Activated CD4-positive, CD25-positive, alpha-beta regulatory T cell treated with anti-CD3 and anti-CD28 coated beads, Interleukin-2, amount 50 U/mL, for 72 hours (primary cell): ENCODE measurements around the gene VWA5B1.
"Not testable (repeated sequence)": the region's sequence is repeated elsewhere in the genome, so short reads cannot be mapped to it uniquely, and the experiment has no call there.

ENCODE experiments used
- DNase-seq: peaks from one replicate; pipeline ENCODE4 v3.0.0; 2021

VWA5B1 gene

DNA sequence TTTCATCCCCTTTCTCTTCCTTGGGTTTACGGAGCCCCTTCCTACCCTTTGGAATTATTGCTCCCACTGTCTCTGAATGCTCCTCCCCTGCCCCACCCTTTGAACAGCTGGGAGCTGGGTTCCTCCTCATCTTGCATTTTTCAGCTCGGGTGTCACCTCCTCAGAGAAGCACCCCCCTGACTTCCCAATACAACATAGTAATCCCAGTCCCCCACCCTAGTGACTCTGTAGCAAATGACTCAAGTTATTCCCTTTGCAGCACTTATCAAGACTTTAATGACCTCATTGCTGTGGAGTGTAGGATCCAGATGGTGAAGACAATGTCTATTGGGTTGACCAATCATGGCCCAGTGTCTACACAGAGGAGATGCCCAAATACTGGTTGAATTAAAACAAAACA is 8.9 kb upstream of the VWA5B1 start:
- DNase-seq, result no peak

DNA sequence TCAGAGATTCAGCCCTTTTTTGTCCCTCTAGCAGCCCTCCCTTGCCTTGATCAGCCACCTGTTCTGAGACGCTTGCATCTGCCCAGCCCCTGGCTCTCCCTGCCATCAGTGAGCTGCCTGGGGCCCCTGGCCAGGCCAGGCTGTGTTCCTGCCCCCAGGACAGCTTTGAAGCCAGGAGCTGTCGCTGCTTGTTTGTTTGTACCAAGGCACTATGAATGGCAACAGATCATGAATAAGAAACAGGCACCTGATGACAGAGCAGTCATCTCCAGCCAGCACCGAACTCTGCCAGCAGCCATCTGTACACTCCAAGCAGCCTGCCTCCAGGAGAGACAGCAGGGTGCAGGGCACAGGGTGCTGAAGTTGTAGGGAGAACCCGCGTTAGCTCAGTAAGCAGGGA is 8.1 kb upstream of the VWA5B1 start:
- DNase-seq, result no peak

DNA sequence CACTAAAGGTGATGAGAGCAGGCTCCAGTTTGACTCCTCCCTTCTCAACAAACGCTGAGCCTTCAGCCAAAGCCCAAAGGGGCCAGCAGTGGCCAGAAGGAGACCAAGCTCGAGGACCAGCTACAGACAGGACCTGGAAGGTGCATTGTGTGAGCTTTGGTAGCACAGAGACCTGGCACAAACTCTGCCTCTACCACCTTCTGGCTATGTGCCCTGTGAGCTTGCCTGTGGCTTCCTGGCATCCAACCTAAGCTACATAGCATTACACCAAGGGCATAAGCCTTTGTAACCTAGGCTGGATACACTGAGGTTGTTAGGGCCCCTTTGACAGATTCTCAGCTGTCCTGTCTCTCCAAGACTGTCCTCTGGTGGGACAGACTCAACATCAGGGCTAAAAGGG is 6.6 kb upstream of the VWA5B1 start:
- no peak for DNase-seq

DNA sequence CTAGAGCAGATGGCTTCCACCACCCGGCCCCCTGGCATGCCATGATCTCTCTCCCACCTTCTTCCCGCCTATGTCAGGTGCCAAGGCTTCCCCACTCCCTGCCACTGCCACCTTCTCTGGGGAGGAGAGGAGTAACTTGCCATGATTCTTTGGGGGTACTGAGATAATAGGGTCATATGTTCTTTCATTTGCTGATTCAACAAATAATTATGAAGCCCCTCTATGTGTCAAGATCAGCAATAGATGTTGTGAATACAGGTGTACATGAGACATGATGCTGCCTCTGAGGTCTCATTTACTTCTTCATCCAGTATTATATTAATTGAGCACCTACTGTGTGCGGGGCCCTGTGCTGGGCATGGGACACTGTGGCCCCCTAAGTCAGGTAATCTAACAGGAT is 6.0 kb upstream of the VWA5B1 start:
- no peak for DNase-seq

DNA sequence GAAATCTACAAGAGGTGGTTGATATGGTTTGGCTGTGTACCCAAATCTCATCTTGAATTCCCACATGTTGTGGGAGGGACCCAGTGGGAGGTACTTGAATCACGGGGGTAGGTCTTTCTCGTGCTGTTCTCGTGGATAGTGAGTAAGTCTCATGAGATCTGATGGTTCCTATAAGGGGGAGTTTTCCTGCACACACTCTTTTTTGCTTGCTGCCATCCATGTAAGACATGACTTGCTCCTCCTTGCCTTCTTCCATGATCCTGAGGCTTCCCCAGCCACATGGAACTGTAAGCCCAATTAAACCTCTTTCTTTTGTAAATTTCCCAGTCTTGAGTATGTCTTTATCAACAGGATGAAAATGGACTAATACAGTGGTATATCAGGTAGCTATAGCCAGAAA is 5.2 kb upstream of the VWA5B1 start:
- no peak for DNase-seq

DNA sequence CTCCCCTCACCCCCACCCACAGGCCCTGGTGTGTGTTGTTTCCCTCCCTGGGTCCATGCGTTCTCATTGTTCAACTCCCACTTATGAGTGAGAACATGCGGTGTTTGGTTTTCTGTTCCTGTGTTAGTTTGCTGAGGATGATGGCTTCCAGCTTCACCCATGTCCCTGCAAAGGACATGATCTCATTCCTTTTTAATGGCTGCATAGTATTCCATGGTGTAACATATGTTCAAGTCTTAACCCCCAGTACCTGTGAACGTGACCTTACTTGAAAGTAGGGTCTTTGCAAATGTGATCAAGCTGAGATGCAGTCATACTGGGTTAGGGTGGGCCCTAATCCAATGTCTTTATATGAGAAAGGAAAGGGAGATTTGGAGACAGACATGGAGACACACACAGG is 3.0 kb upstream of the VWA5B1 start:
- not testable (repeated sequence) for DNase-seq

DNA sequence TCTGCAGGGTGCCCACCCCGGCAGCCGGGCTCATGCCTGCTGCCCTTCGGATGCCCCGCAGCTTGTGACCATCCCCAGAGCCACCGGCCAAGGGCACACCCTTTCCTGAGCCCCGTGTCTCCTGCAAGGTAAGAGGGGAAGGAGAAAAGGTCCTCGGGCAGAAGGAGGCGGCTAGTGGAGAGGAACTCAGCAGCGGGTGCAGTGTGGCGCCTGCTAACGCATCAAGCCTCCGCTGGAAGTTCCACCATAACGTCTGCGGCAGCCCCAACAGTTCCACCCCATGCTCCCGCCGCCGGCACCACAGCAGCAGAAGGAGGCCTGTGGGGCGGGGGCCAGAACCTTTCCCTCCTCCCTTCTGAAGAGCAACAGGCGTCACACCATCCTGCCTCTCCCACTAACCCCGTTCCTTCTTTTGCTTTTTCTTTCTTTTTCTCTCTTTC is 990 bp downstream of the VWA5B1 start:
- no peak for DNase-seq

DNA sequence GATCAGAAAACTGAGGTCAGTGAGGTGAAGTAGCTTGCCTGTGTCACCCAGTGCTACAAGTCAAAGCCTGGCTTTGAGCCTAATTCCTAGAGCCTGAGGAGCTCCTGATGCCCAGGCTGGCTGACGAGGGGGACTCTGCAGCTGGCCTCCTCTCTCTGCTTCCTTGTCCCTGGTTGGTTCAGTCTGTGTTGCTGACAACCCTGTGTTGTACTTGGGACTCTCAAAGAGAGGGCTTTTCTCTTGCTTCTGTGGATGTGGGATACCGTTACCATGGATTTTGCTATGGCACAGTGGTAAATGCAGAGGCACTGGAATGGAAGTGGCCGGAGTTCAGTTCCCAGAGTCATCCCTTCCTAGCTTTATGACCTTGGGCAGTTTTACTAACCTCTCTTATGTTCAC is 8.0 kb downstream of the VWA5B1 start:
- DNase-seq, result no peak

DNA sequence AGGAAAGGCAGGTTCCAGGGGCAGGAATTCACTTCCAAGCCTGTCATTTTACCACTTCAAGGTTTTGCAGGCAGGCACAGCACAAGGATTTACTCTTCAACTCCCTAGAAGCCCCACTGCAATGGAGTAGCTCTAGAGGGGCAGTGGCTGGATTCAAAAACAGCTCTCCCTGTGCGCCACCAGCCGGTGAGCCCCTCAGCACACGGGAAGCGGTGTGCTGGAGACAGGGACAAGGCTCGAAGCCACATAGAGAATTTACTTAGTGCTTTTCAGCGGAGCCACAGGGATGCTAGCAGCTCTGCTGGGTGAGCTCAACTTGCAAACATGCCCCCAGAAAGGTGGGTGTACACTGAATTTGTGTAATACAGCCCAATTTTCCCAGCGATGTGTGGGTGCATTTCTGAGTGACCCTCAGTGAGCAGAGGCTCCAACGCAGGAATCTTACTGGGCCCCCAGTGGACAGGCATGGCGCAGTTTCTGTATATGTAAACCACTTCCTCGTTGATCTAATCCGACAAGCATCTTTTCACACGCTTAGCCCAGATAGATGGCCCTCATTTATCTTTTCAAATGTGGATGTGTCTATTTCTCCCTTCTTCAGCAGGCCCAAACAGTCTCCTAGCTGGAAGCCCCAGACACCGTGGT is 10.9 kb downstream of the VWA5B1 start:
- DNase-seq, result no peak

DNA sequence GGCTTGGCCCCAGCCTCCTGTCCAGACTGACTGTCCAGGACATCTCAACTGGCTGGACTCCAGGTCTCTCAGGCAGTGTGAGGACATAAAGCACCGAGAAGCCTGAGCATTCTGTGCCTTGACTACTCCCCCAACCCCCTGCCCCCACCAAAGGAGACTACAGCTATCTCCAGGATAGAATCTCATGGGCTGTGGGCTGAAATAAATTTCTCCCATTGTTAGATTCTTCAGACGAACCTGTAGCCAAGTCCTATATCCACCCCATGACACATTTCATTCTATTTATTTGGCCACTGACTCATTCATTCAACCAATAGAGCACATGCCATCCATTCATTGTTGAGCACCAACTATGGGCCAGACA is 11.4 kb downstream of the VWA5B1 start:
- DNase-seq, result no peak

DNA sequence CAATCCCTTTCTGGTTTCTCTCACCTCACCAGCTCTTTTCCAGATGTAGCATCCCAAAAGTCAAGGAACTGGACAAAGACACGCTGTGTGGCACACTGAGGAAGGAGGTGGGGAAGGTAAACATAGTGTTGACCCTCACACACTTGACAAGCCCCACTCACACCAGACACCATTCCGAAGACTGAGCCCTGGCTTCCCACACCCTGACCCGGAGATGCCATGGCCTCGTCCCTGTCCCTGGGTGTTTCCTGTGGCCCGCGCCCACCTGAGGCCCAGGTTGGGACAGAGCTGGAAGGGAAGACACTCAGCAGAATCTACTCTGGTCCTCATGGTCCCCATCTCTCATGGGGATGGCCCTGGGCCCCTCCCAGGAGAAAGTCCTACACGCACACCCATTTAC is 16.4 kb downstream of the VWA5B1 start:
- no peak for DNase-seq

DNA sequence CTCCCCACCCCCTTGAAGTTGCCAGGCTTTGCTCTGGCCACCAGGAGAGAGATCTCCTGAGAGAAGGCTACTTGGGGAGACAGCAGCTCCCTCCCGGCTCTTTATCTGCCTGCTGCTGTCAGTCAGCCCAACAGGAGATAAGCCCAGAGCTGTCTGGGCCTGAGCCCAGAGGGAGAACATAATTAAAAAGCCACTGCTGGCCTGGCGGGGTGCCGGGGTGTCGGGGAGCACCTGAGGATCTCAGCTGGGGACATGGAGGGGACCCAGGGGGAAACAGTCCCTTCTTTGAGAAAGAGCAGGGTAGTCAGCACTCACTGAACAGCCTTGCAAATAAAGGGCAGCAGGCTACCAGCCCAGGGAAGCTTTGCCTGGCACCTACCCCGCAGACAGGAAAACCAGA is 17.9 kb downstream of the VWA5B1 start:
- DNase-seq, result no peak

DNA sequence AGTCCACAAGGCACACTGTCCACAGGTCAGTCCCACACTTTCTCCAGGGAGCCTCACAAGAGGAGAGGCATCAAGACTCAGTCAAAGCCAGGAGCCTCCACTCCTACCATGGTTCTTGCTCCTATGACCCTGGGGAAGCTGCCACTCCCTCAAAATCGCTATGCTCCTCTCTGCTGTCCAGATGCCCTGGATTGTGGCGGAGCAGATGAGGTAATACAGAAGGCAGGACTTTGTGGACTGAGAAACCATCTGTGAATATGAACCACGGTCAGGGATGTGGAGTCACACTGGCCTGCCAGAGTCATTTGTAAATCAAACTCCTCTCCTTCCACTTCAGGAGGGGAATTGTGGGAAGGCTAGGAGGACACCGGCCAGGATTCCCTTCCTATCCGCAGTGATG is 20.6 kb downstream of the VWA5B1 start:
- DNase-seq, result no peak

DNA sequence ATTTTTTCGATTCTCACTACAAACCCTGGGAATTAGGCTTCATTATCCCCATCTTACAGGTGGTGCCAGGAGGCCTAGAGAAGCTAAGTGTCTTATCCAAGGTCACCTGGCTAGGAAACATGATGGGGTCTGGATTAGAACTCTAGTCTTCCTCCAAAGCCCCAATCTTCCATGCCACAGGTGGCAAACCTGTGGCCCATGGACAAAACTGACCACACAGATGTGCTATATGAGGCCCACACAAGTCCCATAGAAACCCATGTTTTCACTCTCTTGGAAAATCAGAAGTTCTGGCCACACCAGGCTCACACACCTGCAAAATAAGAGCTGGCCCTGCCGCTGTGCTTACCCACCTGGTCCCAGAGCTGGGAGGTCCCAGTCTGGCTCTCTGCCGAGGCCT is 21.6 kb downstream of the VWA5B1 start:
- no peak for DNase-seq

DNA sequence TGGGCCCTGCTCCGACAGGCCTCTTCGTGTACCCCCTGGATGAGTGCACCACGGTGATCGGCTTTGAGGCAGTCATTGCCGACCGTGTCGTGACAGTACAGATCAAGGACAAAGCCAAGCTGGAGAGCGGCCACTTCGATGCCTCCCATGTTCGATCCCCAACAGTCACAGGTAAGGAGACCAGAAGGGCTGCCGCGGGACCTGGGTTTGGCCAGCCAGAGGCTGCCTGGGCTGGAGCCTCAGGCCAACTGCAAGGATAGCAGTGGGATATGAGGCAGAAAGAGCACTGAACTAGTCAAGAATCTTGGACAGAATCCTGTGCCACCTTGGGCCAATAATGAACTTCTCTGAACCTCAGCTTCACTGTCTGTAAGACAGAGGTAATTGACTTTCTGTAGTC is 22.1 kb downstream of the VWA5B1 start:
- DNase-seq, result no peak

DNA sequence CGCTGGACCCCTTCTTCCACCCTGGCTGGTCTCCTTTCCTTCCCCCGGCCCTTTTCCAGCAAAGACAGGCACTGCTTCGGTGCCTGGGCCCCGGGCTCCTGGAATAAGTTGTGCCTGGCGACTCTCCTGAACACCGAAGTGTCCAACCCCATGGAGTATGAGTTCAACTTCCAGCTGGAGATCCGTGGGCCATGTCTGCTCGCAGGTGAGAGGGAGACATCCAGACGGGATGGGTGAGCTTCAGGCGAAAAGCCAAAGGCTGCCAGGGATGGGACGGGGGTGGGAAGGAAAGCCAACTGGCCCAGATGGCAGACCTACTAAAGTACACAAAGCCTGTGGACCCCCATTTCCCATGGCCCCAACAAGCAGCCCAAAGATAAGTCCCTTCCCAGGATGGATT is 26.8 kb downstream of the VWA5B1 start:
- no peak for DNase-seq

DNA sequence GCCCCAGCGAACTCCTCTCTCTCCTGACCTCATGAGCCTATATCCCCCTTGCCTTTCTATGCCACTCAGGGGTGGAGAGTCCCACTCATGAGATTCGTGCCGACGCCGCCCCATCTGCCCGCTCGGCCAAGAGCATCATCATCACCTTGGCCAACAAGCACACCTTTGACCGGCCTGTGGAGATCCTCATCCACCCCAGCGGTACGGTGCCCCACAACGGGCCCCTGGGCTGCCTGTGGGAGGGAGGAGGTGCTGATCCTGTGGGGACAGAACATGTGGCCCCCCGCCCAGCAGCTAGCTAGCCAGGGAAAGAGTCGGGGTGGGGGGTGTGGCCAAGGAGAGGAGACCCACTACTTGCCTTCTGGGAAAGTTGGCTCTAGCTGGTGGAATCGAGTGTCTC is 27.8 kb downstream of the VWA5B1 start:
- no peak for DNase-seq

DNA sequence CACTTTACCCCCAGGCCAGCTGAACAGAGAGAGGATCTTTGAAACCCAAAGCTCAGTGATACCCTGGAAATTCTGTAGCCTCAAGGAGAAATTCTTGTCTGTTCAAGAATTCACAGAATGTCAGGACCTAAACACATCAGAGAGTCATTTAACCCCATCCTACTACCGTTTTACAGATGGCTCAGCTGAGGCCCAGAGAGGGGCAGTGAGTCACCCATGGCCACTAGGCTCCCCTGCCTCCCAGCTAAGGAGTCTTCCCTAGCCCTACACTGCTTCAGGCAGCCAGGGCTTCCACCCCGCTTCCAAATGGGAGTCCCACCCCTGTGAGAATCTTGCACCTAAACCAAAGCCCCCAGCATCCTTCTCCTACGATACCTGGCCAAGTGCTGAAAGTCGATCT is 28.3 kb downstream of the VWA5B1 start:
- DNase-seq, result no peak

DNA sequence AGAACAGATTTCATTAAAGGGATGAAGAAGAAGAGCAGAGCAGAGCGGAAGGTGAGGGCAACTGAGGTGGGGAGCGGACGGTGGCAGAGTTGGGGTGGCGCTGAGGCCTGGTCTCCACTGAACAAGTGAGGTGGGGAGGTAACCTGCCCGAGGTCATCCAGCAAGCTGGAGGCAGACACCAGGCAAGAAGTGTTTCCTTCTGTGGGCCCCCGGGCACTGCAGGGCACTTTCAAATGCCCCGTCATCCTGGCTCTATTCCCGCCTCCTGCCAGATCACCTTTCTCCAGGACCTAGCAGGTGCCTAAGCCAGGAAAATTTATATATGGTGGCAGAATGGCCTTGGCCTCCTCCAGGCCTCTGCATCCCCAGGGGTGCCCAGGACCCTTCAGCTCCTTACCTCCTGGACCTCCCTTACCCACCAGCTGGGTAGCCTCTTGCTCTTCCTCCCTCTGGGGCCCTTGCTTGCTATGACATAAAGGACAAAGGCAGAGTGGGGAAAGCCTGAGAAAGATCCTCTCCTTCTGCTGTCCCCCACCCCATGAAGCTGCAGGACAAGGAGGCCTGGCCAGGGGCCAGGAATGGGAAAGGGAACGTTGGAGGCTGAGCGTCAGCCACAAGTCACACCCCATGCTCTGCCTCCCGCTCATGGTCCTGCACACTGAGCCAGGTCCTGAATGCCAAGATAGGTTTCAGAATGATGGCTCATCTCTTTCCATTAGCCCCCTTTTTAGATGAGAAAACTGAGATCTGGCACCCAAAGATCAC is 29.0 kb downstream of the VWA5B1 start:
- DNase-seq, result no peak

DNA sequence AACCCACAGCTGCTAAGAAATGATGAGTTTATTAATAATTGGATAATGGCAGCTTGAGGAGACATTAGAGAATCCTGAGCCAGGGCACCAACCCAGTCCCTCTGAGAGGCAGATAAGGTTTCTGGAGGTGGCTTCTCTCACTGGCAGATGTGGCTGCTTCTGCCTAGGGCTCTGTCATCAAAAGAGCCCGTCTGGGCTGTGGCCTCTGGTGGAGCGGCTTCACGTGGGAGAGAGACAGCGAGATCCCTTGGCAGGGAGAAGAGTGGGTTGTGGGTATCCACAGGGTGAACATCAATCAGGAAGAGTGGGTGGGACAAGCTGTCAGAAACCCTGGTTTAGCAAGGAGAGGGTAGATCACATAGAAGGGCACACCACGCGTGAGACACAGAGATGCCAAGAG is 30.0 kb downstream of the VWA5B1 start:
- DNase-seq, result no peak

DNA sequence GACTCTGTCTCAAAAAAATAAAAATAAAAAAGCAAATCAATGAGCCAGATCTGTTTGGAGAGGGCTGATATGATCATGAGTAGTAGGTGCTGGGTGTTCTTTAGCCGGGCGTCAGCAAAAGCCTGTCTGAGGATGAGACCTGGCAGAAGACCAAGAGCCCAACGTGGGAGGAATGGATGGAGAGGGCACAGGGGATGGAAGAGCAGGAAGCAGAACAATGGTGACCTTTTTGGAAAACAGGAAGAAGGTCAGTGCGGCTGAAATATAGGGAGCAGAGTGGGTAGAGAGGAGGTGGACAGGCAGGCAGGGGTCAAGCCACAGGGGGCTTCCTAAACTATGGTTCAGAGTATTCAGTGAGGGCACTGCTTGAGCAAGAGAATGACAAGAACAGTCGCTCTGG is 30.9 kb downstream of the VWA5B1 start:
- DNase-seq, result no peak

DNA sequence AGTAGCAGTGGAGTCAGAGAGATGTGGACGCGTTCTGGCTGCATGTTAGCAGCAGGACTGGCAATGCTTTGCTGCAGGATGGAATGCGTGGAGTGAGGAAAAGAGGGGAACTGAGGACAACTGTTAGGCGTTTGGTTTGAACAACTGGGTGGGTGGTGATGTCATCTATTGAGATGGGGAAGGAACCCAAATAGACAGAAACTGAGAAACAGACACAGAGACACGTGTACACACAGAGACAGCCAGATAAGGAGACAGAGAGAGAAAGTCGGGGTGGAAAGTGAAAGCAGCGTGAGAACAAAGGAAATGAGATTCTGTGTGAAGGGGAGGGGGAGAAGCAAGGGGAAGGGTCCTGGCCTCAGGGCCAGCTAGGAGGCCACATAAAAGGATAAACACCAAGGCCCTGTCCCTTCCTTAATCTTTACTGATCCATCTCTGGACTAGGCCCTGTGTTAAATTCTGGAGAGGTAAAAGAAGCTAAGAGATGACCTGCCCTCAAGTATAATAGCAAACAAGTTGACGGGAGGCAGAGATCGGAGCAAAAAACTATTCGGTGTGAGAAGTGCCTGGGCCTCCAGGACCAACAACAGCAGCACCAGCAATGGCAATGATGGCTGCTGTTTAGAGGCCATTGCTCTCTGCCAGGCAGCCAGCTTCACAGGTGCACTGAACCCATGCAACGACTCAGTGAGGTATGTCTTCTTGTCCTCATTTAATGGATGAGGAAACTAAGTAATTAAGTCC is 31.6 kb downstream of the VWA5B1 start:
- DNase-seq, result no peak

DNA sequence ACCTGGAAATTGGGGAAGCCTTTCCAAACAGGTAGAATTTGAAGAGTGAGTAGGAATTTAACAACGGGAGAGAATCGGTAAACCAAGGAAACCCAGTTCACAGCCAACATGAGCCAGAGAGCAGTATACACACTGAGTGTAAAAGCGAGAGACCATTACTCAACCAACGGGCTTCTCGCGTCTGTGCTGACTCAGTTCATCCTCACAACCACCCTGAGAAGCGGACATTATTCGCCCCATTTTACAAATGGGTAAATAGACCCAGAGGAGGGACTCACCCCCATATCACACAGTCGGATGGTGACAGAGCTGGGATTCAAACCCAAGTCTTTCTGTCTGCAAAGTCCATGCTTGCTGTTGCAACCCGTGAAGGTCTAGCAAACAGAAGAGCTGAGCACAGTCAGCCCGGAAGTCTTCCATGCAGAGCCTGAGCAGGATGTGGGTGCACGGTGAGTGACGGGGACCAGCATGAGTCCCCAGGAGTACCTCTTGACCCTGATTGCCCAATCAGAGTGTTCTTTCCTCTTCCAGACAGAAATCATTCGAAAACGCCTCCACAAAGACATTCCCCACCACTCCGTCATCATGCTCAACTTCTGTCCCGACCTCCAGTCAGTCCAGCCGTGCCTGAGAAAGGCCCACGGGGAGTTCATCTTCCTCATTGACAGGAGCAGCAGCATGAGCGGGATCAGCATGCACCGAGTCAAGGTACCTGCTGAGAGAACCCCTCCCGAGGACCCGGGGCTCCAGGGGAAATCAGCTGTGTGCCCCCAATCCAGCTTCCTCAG is 32.3 kb downstream of the VWA5B1 start:
- DNase-seq, result no peak

DNA sequence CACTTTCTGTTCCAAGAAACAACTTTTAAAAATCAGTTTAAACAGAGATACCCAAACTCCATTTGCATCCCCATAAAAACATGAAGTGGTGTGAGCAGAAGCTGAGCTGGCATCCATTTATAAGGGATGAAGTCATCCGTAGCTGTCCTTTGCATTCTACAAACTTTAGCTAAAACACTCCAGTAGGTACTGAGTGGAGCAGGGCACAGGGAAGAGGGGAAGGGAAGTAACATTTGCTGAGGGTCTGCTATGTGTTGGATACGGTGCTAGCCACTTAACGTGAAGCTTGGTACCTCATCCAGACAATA is 32.9 kb downstream of the VWA5B1 start:
- DNase-seq, result no peak
